ENCODE measurements around the gene SLC39A11. TPM values are rescaled to one million over a fixed set of nuclear protein-coding genes. Genes with fewer than 3 reads are reported as not detected.

The SLC39A11 gene
- total RNA-seq, 1 experiment from 2014 or later: 46.4 TPM

DNA sequence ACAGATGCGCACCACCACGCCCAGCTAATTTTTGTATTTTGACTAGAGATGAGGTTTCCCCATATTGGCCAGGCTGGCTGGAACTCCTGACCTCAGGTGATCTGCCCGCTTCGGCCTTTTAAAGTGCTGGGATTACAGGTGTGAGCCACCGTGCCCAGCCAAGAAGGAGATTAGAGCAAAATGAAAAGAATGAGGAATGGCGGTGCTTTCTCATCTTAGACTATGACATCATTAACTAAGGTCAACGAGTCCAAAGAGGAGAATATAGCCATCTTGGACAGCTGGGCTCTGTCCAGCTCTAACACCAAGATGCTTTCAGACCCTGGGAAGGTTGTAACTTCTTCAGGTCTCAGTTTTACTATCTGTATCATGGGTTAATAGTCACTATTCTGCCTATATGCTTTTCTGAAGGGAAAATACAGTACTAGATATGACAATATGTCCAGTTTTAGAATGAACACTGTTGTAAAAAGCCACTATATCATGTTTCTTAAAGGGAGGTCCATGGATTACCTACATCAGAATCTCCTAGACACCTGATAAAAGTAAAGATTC lies 76.7 kb downstream of the SLC39A11 start:
- H3K27me3 ChIP-seq (ENCODE audit: insufficient read depth, low read length): no peaks in the 10 kb centered on the region
- no TSS peak for BruUV-seq (replicated peaks)
- no peak overlapping the region for H2AFZ ChIP-seq (ENCODE audit: low read depth, low read length, poor library complexity, severe bottlenecking)
- no peak for DNase-seq (ENCODE audit: low read depth, low spot score)
- H3K4me1 ChIP-seq (ENCODE audit: control insufficient read depth in 1 of 2, insufficient read depth in 2 of 2, low read length in 2 of 2): peaks cover 13 to 19% of the 10 kb centered on the region in 2 experiments
- H3K27ac ChIP-seq (ENCODE audit: low read depth, low read length): no peak overlapping the region
- RAD21 ChIA-PET (ENCODE audit: low non-redundant PET in 1 of 2, low total read pairs in 2 of 2, uncharacterized antibody in 2 of 2, unreplicated experiment in 2 of 2): no interaction called here
- H3K9me3 ChIP-seq (ENCODE audit: control insufficient read depth in 1 of 2, insufficient read depth in 1 of 2, low read depth in 1 of 2, low read length in 2 of 2): no peaks in the 10 kb centered on the region
- H4K20me1 ChIP-seq (ENCODE audit: insufficient read depth): no peaks in the 10 kb centered on the region
- H3K9ac ChIP-seq (ENCODE audit: low read length): no peak overlapping the region
- no peak overlapping the region for H3K4me2 ChIP-seq (ENCODE audit: low read length)
- H3K4me3 ChIP-seq (replicated peaks in 1 of 2; ENCODE audit: low read depth in 1 of 2, low read length in 2 of 2): no peak overlapping the region
- intact Hi-C loops (cut with micrococcal nuclease): no loop called here
- POLR2A ChIA-PET: no interaction called here
- no peaks in the 10 kb centered on the region for H3K9me2 ChIP-seq (ENCODE audit: insufficient read depth)
- H3K79me2 ChIP-seq (ENCODE audit: insufficient read depth, low read length): no peaks in the 10 kb centered on the region
- H3K36me3 ChIP-seq (ENCODE audit: control insufficient read depth in 1 of 2, insufficient read depth in 2 of 2, low read length in 2 of 2): no peaks in the 10 kb centered on the region
- CTCF ChIA-PET: interaction anchor here (1.1 kb wide), 1 partner anchor 30 kb away, joined by 4 read pairs; no protein-coding TSS in a partner anchor
- TF ChIP-seq TCF7L2 (IDR thresholded peaks at IDR 0.05; ENCODE audit: borderline replicate concordance, extremely low read depth, insufficient read depth, insufficient read length) (no peak), POLR2AphosphoS5 (IDR thresholded peaks at IDR 0.05; ENCODE audit: low read depth, low read length) (no peak), MAX (IDR thresholded peaks at IDR 0.05) (no peak), RAD21 (IDR thresholded peaks at IDR 0.05; ENCODE audit: low read depth) (no peak), ZFX (IDR thresholded peaks at IDR 0.05) (no peak), EZH2 (IDR thresholded peaks at IDR 0.05) (no peak), JUND (IDR thresholded peaks at IDR 0.05) (no peak), CBX3 (IDR thresholded peaks at IDR 0.05; ENCODE audit: low read depth) (no peak), ELF1 (IDR thresholded peaks at IDR 0.05; ENCODE audit: borderline replicate concordance, low read depth) (no peak), POLR2A (IDR thresholded peaks at IDR 0.05; ENCODE audit: borderline replicate concordance, extremely low read depth, insufficient read depth, insufficient read length) (no peak), EGR1 (IDR thresholded peaks at IDR 0.05; ENCODE audit: low read depth) (no peak), CEBPB (IDR thresholded peaks at IDR 0.05; ENCODE audit: low read depth) (no peak), EZH2phosphoT487 (IDR thresholded peaks at IDR 0.05; ENCODE audit: borderline replicate concordance) (no peak), REST (IDR thresholded peaks at IDR 0.05; ENCODE audit: low read depth) (no peak), YY1 (IDR thresholded peaks at IDR 0.05; ENCODE audit: extremely low read depth, insufficient replicate concordance, low read depth, low read length) (no peak), ZNF274 (IDR thresholded peaks at IDR 0.05; ENCODE audit: low read depth, low read length) (no peak), SP1 (IDR thresholded peaks at IDR 0.05; ENCODE audit: low read depth) (no peak)
- TF ChIP-seq, protein P1, sequence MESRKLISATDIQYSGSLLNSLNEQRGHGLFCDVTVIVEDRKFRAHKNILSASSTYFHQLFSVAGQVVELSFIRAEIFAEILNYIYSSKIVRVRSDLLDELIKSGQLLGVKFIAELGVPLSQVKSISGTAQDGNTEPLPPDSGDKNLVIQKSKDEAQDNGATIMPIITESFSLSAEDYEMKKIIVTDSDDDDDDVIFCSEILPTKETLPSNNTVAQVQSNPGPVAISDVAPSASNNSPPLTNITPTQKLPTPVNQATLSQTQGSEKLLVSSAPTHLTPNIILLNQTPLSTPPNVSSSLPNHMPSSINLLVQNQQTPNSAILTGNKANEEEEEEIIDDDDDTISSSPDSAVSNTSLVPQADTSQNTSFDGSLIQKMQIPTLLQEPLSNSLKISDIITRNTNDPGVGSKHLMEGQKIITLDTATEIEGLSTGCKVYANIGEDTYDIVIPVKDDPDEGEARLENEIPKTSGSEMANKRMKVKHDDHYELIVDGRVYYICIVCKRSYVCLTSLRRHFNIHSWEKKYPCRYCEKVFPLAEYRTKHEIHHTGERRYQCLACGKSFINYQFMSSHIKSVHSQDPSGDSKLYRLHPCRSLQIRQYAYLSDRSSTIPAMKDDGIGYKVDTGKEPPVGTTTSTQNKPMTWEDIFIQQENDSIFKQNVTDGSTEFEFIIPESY (IDR thresholded peaks at IDR 0.05; ENCODE audit: extremely low read depth, insufficient replicate concordance, low read length): no peak
- TF ChIP-seq, protein P2, sequence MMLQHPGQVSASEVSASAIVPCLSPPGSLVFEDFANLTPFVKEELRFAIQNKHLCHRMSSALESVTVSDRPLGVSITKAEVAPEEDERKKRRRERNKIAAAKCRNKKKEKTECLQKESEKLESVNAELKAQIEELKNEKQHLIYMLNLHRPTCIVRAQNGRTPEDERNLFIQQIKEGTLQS (IDR thresholded peaks at IDR 0.05): no peak
- TF ChIP-seq, protein P3, sequence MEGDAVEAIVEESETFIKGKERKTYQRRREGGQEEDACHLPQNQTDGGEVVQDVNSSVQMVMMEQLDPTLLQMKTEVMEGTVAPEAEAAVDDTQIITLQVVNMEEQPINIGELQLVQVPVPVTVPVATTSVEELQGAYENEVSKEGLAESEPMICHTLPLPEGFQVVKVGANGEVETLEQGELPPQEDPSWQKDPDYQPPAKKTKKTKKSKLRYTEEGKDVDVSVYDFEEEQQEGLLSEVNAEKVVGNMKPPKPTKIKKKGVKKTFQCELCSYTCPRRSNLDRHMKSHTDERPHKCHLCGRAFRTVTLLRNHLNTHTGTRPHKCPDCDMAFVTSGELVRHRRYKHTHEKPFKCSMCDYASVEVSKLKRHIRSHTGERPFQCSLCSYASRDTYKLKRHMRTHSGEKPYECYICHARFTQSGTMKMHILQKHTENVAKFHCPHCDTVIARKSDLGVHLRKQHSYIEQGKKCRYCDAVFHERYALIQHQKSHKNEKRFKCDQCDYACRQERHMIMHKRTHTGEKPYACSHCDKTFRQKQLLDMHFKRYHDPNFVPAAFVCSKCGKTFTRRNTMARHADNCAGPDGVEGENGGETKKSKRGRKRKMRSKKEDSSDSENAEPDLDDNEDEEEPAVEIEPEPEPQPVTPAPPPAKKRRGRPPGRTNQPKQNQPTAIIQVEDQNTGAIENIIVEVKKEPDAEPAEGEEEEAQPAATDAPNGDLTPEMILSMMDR (IDR thresholded peaks at IDR 0.05 in 2 of 3, conservative IDR thresholded peaks at IDR 0.05 in 1 of 3; ENCODE audit: borderline replicate concordance in 1 of 3, insufficient read depth in 1 of 3, low read depth in 2 of 3, low read length in 2 of 3): no peak
- ATAC-seq: no peak
